ENCODE measurements around the gene SNX33.
"Not testable (repeated sequence)": the region's sequence is repeated elsewhere in the genome, so short reads cannot be mapped to it uniquely, and the experiment has no call there.

The SNX33 gene

GRCh38 chr15:75659928-75660645, 12.4 kb downstream of the SNX33 start:
- DNase-seq = peak in 4 of 56 donors; percentile 10 to 31 (median 16)

GRCh38 chr15:75661100-75661755, 13.5 kb downstream of the SNX33 start:
- DNase-seq = peak in 14 of 56 donors; percentile 9 to 56 (median 30)

GRCh38 chr15:75661756-75662140, 14.0 kb downstream of the SNX33 start:
- no peak for DNase-seq

GRCh38 chr15:75662823-75663519, 15.3 kb downstream of the SNX33 start:
- DNase-seq = no peak

GRCh38 chr15:75663931-75664421, 16.3 kb downstream of the SNX33 start:
- no peak for DNase-seq

- DNase-seq = peak in 3 of 56 donors; percentile 7 to 40 (median 11)
Observed at GRCh38 chr15:75666823-75667501, 19.2 kb downstream of the SNX33 start.

- no peak for DNase-seq
Observed at GRCh38 chr15:75669191-75669878, 21.6 kb downstream of the SNX33 start.

- no peak for DNase-seq
Observed at GRCh38 chr15:75669879-75670212, 22.1 kb downstream of the SNX33 start.

GRCh38 chr15:75671730-75672602, 24.3 kb downstream of the SNX33 start:
- DNase-seq = no peak

GRCh38 chr15:75672646-75673425, 25.1 kb downstream of the SNX33 start:
- peak in 12 of 56 donors; percentile 11 to 60 (median 17) for DNase-seq

GRCh38 chr15:75673426-75674235, 25.9 kb downstream of the SNX33 start:
- DNase-seq = peak in 2 of 56 donors; percentile 5 to 41

- no peak for DNase-seq
Observed at GRCh38 chr15:75674366-75674765, 26.7 kb downstream of the SNX33 start.

- DNase-seq = peak in 1 of 56 donors; percentile 12
Observed at GRCh38 chr15:75675579-75676404, 28.1 kb downstream of the SNX33 start.

- no peak for DNase-seq
Observed at GRCh38 chr15:75676688-75677464, 29.2 kb downstream of the SNX33 start.

- DNase-seq = no peak
Observed at GRCh38 chr15:75677465-75678323, 30.0 kb downstream of the SNX33 start.

GRCh38 chr15:75678324-75678690, 30.6 kb downstream of the SNX33 start:
- DNase-seq = not testable (repeated sequence)
